ENCODE data around the gene FBXW7. TPM values are rescaled to one million over a fixed set of nuclear protein-coding genes. Genes with fewer than 3 reads are reported as not detected.
A peak's percentile ranks its signal among the peaks of the same experiment; 100 is the strongest.

FBXW7 gene
- total RNA-seq, 4 donors from 2014 or later: 106 to 363 (median 138) TPM

DNA sequence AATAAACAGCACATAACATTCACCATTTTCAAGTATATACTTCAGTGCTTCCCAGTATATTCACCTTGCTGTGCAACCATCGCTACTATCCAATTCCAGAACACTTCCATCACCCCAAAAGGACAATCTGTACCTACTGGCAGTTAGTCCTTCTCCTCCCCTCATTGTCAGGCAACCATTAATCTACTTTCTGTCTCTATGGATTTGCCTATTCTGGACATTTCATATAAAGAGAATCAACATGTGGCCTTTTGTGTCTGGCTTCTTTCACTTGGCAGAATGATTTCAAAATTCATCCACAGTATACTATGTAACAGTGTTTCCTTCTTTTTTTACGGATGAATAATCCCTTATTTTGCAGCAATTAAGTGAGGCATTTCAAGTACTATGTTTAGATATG is 189.4 kb downstream of the FBXW7 start:
- Histone ChIP-seq H3K27ac (peak overlapping the region; percentile 24), H3K4me3 (peak overlapping the region; percentile 17), H3K27me3 (no peaks in the 10 kb centered on the region), H3K4me1 (peaks cover 31% of the 10 kb centered on the region), H3K9me3 (no peaks in the 10 kb centered on the region), H3K36me3 (peaks cover 9% of the 10 kb centered on the region)
- DNase-seq (ENCODE audit: low spot score in 2 of 2): no peak
- WGBS: 67% methylated on average over 2 of the region's 2 CpGs
- TF ChIP-seq POLR2A (IDR thresholded peaks at IDR 0.05) (no peak), EP300 (IDR thresholded peaks at IDR 0.05) (no peak), POLR2AphosphoS5 (IDR thresholded peaks at IDR 0.05) (no peak), CTCF (IDR thresholded peaks at IDR 0.05) (no peak)

DNA sequence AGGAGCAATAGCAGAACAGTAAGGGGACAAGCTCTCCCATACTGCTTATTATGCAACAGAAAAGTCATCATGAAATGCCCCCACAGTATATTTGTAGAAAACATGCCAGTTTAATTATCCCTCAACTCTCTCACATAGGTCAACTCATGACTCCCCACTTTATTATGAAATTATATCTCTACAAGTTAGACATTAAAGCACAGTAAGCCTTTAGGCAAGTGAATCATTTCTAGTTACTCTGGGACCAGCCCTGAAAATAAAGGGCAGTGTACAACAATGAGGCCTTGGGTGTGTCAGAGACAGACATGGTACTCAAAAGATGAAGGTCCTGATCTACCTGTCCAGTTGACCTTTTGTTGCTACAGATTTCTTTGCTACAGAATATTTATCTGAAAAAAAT is 191.9 kb downstream of the FBXW7 start:
- Histone ChIP-seq H3K27me3 (no peaks in the 10 kb centered on the region), H3K27ac (no peak overlapping the region), H3K4me1 (peaks cover 34% of the 10 kb centered on the region), H3K9me3 (no peaks in the 10 kb centered on the region), H3K36me3 (peaks cover 9% of the 10 kb centered on the region), H3K4me3 (no peak overlapping the region)
- TF ChIP-seq POLR2AphosphoS5 (IDR thresholded peaks at IDR 0.05) (no peak), EP300 (IDR thresholded peaks at IDR 0.05) (no peak), CTCF (IDR thresholded peaks at IDR 0.05) (no peak), POLR2A (IDR thresholded peaks at IDR 0.05) (no peak)
- no peak for DNase-seq (ENCODE audit: low spot score in 2 of 2)

DNA sequence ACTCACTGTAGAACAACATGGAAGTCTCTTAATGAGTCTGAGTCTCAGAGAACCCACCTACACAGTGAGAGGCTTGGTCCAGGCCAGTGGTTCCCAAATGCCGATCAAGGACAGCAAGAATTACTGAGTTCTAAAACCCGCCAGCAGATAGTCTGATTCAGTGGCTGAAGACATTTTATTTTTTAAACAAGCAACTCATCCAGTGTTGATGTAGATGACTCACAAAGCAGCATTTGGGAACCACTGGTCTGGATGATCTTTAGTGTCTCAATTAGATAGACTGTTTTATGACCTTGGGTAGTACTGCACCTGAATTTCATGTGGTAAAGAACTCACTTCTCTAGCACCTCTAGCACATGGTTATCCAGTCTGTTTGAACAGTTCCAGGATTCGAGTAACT is 193.6 kb downstream of the FBXW7 start:
- Histone ChIP-seq H3K27ac (no peak overlapping the region), H3K4me1 (peaks cover 22% of the 10 kb centered on the region), H3K4me3 (no peak overlapping the region), H3K36me3 (peaks cover 9% of the 10 kb centered on the region), H3K9me3 (no peaks in the 10 kb centered on the region), H3K27me3 (no peaks in the 10 kb centered on the region)
- no peak for DNase-seq (ENCODE audit: low spot score in 2 of 2)
- WGBS: 86% methylated on average over 3 of the region's 3 CpGs
- no peak for TF ChIP-seq POLR2AphosphoS5 (IDR thresholded peaks at IDR 0.05)
- no peak for TF ChIP-seq EP300 (IDR thresholded peaks at IDR 0.05)
- no peak for TF ChIP-seq POLR2A (IDR thresholded peaks at IDR 0.05)
- no peak for TF ChIP-seq CTCF (IDR thresholded peaks at IDR 0.05)

DNA sequence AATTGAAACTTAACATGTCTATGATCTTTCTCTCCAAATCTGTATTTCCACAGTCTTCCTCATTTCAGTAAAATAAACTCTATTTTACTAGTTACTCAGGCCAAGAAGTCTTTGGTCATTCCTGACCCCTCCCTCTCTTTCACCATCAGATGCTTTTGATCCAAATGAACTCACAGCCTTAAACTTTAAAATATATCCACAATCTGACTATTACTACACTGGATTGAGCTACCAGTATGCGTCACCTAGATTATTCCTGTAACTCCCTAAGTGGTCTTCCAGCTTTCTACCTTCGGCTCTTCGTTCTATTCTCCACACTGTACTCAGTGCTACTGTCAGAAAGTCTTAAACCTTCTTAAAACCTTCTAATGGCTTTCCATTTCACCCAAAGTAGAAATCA is 195.1 kb downstream of the FBXW7 start:
- no peak for DNase-seq (ENCODE audit: low spot score in 2 of 2)
- Histone ChIP-seq H3K4me1 (peaks cover 17% of the 10 kb centered on the region), H3K9me3 (no peaks in the 10 kb centered on the region), H3K4me3 (no peak overlapping the region), H3K36me3 (peaks cover 5% of the 10 kb centered on the region), H3K27me3 (no peaks in the 10 kb centered on the region), H3K27ac (no peak overlapping the region)
- TF ChIP-seq POLR2A (IDR thresholded peaks at IDR 0.05) (no peak), POLR2AphosphoS5 (IDR thresholded peaks at IDR 0.05) (no peak), EP300 (IDR thresholded peaks at IDR 0.05) (no peak), CTCF (IDR thresholded peaks at IDR 0.05) (no peak)
- WGBS: 92% methylated on average over 3 of the region's 3 CpGs

DNA sequence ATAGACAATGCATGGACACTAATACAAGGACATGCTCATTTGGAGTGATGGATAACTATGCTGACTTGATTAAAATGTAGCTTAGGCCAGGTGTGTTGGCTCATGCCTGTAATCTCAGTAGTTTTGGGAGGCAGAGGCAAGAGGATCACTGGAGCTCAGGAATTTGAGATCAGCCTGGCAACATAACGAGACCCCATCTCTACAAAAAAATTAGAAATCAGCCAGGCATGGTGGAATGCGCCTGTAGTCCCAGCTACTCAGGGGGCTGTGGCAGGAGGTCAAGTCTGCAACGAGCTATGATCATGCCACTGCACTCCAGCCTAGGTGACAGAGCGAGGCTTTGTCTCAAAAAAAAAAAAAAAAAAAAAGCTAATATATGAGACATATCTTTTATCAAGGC is 196.3 kb downstream of the FBXW7 start:
- peaks cover 4% of the 10 kb centered on the region for H3K36me3 ChIP-seq
- 85% methylated on average over 4 of the region's 4 CpGs for WGBS
- peaks cover 12% of the 10 kb centered on the region for H3K4me1 ChIP-seq
- no peaks in the 10 kb centered on the region for H3K9me3 ChIP-seq
- H3K4me3 ChIP-seq: no peak overlapping the region
- no peak overlapping the region for H3K27ac ChIP-seq
- TF ChIP-seq EP300 (IDR thresholded peaks at IDR 0.05) (no peak), CTCF (IDR thresholded peaks at IDR 0.05) (no peak), POLR2A (IDR thresholded peaks at IDR 0.05) (no peak), POLR2AphosphoS5 (IDR thresholded peaks at IDR 0.05) (no peak)
- no peak for DNase-seq (ENCODE audit: low spot score in 2 of 2)
- no peaks in the 10 kb centered on the region for H3K27me3 ChIP-seq
